ENCODE results near the gene CYP27B1.
A peak's percentile ranks its signal among the peaks of the same experiment; 100 is the strongest.

CYP27B1 gene
- 1.3 to 1.4 reads per million in 2 donors for total RNA-seq

GRCh38 chr12:57766464-57767304, at the start of gene CYP27B1:
TSS of gene CYP27B1 (minus strand) at chr12:57767078. CDS start at chr12:57767041, 37 bp downstream.
- no peak for DNase-seq

- no peak for DNase-seq
These were observed 49.4 kb upstream of the CYP27B1 start for GRCh38 chr12:57816001-57816854.

- no peak for DNase-seq
These were observed 48.5 kb upstream of the CYP27B1 start for GRCh38 chr12:57815177-57816000.

GRCh38 chr12:57813971-57814772, 47.3 kb upstream of the CYP27B1 start:
- no peak for DNase-seq

GRCh38 chr12:57813111-57813970, 46.5 kb upstream of the CYP27B1 start:
- no peak for DNase-seq

GRCh38 chr12:57811028-57811755, 44.3 kb upstream of the CYP27B1 start:
- no peak for DNase-seq

GRCh38 chr12:57810450-57810849, 43.6 kb upstream of the CYP27B1 start:
- no peak for DNase-seq

- DNase-seq: no peak
These were observed 42.5 kb upstream of the CYP27B1 start for GRCh38 chr12:57809425-57809824.

- DNase-seq: no peak
These were observed 41.5 kb upstream of the CYP27B1 start for GRCh38 chr12:57808351-57808750.

GRCh38 chr12:57807285-57807684, 40.4 kb upstream of the CYP27B1 start:
- no peak for DNase-seq

GRCh38 chr12:57806677-57807076, 39.8 kb upstream of the CYP27B1 start:
- no peak for DNase-seq

GRCh38 chr12:57803319-57803893, 36.5 kb upstream of the CYP27B1 start:
- DNase-seq: peak; percentile 23

GRCh38 chr12:57802607-57803006, 35.7 kb upstream of the CYP27B1 start:
- no peak for DNase-seq

GRCh38 chr12:57800965-57801364, 34.1 kb upstream of the CYP27B1 start:
- no peak for DNase-seq

- no peak for DNase-seq
These were observed 31.1 kb upstream of the CYP27B1 start for GRCh38 chr12:57797933-57798332.

- no peak for DNase-seq
These were observed 30.1 kb upstream of the CYP27B1 start for GRCh38 chr12:57796996-57797395.

GRCh38 chr12:57795354-57795753, 28.5 kb upstream of the CYP27B1 start:
- no peak for DNase-seq

- DNase-seq: no peak
These were observed 27.0 kb upstream of the CYP27B1 start for GRCh38 chr12:57793920-57794319.

GRCh38 chr12:57783861-57784260, 17.0 kb upstream of the CYP27B1 start:
- no peak for DNase-seq

GRCh38 chr12:57783466-57783801, 16.6 kb upstream of the CYP27B1 start:
- DNase-seq: no peak
